ENCODE measurements around the gene ACAP1.

ACAP1 gene

DNA sequence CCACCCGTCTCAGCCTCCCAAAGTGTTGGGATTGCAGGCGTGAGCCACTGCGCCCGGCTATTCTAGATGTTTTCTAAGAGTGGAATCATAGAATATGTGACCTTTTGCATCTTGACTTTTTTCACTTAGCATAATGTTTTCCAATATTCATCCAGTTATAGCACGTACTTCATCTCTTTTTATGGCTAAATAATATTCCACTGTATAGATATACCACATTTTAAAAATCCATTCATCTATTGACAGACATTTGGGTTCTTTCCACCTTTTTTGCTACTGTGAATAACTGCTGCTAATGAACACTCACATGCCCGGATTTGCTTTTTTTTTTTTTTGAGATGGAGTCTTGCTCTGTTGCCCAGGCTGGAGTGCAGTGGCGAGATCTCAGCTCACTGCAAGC is 32.1 kb upstream of the ACAP1 start:
- peaks cover 8% of the 10 kb centered on the region for H3K27me3 Mint-ChIP-seq (ENCODE audit: low read depth)
- peaks cover 10% of the 10 kb centered on the region for H3K36me3 Mint-ChIP-seq (ENCODE audit: low read depth)

GRCh38 chr17:7306911-7307685 is 29.2 kb upstream of the ACAP1 start, which contains the start of gene EIF5A:
TSS of gene EIF5A (plus strand) at chr17:7307628. CDS start at chr17:7309636, 2,008 bp downstream.
- H3K27ac Mint-ChIP-seq: peak within 1 kb of the TSS; percentile 100
- peaks cover 38% of the 10 kb centered on the region for H3K4me1 Mint-ChIP-seq (ENCODE audit: low read depth)
- H3K36me3 Mint-ChIP-seq (ENCODE audit: low read depth): peaks cover 34% of the 10 kb centered on the region
- H3K4me3 Mint-ChIP-seq: peak within 1 kb of the TSS; percentile 96
- H3K9me3 Mint-ChIP-seq: no peaks in the 10 kb centered on the region
- H3K27me3 Mint-ChIP-seq (ENCODE audit: low read depth): peaks cover 4% of the 10 kb centered on the region

More for the DNA sequence above, 32.1 kb upstream of the ACAP1 start:
- Mint-ChIP-seq H3K4me3 (peak overlapping the region; percentile 17), H3K27ac (no peak overlapping the region), H3K9me3 (no peaks in the 10 kb centered on the region), H3K4me1 (ENCODE audit: low read depth) (peaks cover 15% of the 10 kb centered on the region)

- Mint-ChIP-seq H3K4me1 (ENCODE audit: low read depth) (peaks cover 45% of the 10 kb centered on the region), H3K9me3 (no peaks in the 10 kb centered on the region)
Measured at GRCh38 chr17:7307686-7308624, 28.4 kb upstream of the ACAP1 start.

DNA sequence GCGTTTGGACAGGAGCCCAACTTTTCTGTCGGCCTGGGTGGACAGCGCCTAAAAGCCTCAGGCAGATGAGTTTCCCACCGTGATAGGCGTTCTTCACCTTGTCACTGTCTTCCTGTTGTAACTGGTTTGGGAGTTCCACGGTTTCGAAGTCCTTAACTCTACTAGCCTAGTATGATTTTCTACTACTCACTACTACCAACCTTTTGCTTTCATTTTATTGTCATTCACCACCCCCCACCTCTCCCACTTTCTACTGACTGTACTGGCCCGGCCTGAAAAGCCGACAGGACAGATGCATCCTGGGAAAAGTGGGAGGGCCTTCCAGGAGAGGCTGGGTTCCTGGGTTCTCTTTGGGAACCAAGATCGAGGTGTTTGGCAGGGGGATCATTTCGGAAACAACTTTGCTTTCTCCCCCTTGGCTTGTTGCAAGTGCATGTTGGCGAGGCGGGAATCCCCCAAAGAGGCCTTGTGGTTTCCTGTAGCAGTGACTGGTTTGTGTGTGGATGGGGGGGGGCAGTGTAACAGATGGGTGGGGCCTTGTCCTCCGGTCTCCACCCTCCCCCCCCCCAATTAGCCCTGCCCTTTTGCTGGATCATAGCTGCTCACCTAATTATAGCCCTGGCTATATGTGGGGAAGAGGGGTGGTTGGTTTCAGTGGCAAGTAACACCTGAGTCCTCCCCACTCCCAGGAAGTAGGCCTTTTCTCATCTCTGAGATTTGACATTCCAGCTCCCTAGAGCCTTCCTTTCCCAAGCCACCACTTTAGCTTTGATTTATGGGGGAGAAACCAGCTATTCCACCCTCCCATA is 27.5 kb upstream of the ACAP1 start:
- Mint-ChIP-seq H3K27ac (peak overlapping the region; percentile 99), H3K4me1 (ENCODE audit: low read depth) (peaks cover 52% of the 10 kb centered on the region), H3K36me3 (ENCODE audit: low read depth) (peaks cover 49% of the 10 kb centered on the region), H3K9me3 (no peaks in the 10 kb centered on the region), H3K4me3 (peak overlapping the region; percentile 96), H3K27me3 (ENCODE audit: low read depth) (peaks cover 4% of the 10 kb centered on the region)

More at GRCh38 chr17:7307686-7308624, 28.4 kb upstream of the ACAP1 start:
- H3K36me3 Mint-ChIP-seq (ENCODE audit: low read depth): peaks cover 40% of the 10 kb centered on the region
- H3K27ac Mint-ChIP-seq: peak overlapping the region; percentile 100
- H3K27me3 Mint-ChIP-seq (ENCODE audit: low read depth): peaks cover 4% of the 10 kb centered on the region
- peak overlapping the region; percentile 96 for H3K4me3 Mint-ChIP-seq

GRCh38 chr17:7309628-7310027 is 26.7 kb upstream of the ACAP1 start:
- peaks cover 59% of the 10 kb centered on the region for H3K4me1 Mint-ChIP-seq (ENCODE audit: low read depth)
- no peaks in the 10 kb centered on the region for H3K9me3 Mint-ChIP-seq
- H3K27ac Mint-ChIP-seq: peak overlapping the region; percentile 99
- H3K27me3 Mint-ChIP-seq (ENCODE audit: low read depth): peaks cover 4% of the 10 kb centered on the region
- peak overlapping the region; percentile 96 for H3K4me3 Mint-ChIP-seq
- H3K36me3 Mint-ChIP-seq (ENCODE audit: low read depth): peaks cover 56% of the 10 kb centered on the region

DNA sequence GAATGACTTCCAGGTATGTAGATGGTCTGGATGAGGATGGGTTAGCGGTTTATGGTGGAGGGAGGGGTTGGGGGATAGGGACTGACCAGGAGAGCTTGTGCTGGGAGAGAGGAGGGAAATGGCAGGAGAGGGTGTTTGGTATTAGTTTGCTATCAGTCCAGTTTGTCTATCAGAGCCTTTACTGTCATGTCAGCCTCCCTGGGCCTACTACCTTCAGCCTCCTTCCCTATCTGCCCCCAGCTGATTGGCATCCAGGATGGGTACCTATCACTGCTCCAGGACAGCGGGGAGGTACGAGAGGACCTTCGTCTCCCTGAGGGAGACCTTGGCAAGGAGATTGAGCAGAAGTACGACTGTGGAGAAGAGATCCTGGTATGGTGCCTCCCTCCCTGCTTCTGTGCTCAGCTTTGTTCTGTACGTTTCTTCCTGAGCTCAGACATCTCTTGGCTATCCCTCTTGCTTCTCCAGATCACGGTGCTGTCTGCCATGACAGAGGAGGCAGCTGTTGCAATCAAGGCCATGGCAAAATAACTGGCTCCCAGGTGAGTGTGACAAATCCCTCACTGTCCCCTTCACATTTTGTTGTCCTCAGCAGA is 25.1 kb upstream of the ACAP1 start:
- Mint-ChIP-seq H3K4me1 (ENCODE audit: low read depth) (peaks cover 59% of the 10 kb centered on the region), H3K27me3 (ENCODE audit: low read depth) (peaks cover 4% of the 10 kb centered on the region), H3K9me3 (no peaks in the 10 kb centered on the region), H3K36me3 (ENCODE audit: low read depth) (peaks cover 56% of the 10 kb centered on the region), H3K27ac (peak overlapping the region; percentile 58), H3K4me3 (peak overlapping the region; percentile 42)

GRCh38 chr17:7312432-7313087 is 23.8 kb upstream of the ACAP1 start:
- H3K36me3 Mint-ChIP-seq (ENCODE audit: low read depth): peaks cover 59% of the 10 kb centered on the region
- no peaks in the 10 kb centered on the region for H3K9me3 Mint-ChIP-seq
- peak overlapping the region; percentile 19 for H3K4me3 Mint-ChIP-seq

GRCh38 chr17:7313088-7313889 is 23.0 kb upstream of the ACAP1 start:
- no peaks in the 10 kb centered on the region for H3K27me3 Mint-ChIP-seq (ENCODE audit: low read depth)
- peaks cover 63% of the 10 kb centered on the region for H3K36me3 Mint-ChIP-seq (ENCODE audit: low read depth)
- peak overlapping the region; percentile 84 for H3K4me3 Mint-ChIP-seq
- peak overlapping the region; percentile 76 for H3K27ac Mint-ChIP-seq
- H3K9me3 Mint-ChIP-seq: no peaks in the 10 kb centered on the region
- H3K4me1 Mint-ChIP-seq (ENCODE audit: low read depth): peaks cover 58% of the 10 kb centered on the region

More at GRCh38 chr17:7312432-7313087, 23.8 kb upstream of the ACAP1 start:
- peak overlapping the region; percentile 76 for H3K27ac Mint-ChIP-seq
- H3K27me3 Mint-ChIP-seq (ENCODE audit: low read depth): no peaks in the 10 kb centered on the region
- peaks cover 55% of the 10 kb centered on the region for H3K4me1 Mint-ChIP-seq (ENCODE audit: low read depth)

- Mint-ChIP-seq H3K4me3 (peak overlapping the region; percentile 84), H3K9me3 (no peaks in the 10 kb centered on the region), H3K4me1 (ENCODE audit: low read depth) (peaks cover 52% of the 10 kb centered on the region), H3K36me3 (ENCODE audit: low read depth) (peaks cover 60% of the 10 kb centered on the region), H3K27ac (peak overlapping the region; percentile 76), H3K27me3 (ENCODE audit: low read depth) (no peaks in the 10 kb centered on the region)
Measured at GRCh38 chr17:7313890-7314718, 22.2 kb upstream of the ACAP1 start.

DNA sequence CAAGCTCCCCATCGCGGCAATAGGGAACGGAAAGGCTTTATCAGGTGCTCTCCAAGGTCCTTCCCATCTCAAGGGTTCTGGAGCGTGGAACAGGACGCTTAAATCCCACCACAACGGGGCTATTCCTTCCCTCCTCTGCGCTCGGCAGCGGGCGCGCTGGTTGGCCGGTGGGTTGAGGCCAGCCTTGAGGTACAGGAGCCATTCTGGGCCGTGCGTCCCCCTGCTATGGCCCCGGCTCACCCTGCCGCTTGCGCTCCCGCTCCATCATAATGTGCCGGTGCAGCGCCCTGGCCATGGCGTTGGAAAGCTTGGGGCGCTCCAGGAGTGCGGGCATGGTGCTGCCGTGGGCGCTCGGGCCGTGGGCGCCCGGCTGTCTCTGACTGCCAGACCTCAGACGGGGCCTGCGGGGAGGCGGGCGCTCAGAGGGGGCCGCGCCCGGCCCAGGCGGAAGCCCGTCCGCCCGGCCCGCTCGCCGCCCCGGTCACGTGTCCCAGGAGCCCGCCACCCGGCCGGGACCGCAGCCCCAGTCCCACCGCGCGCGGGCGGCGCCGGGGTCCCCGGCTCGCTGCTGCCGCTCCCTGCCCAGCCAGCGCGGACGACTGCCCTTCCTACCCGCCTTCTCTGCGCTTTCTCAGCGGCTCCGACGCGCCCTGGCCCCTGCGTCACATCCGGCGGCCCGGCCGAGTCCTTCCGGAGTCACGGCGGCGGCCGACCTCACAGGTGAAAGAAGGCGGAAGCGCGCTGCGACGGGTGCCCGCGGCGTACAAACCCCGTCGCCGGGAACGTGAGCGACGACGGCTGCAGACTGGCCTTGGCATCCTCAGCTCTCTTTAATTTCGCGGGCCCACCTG is 21.4 kb upstream of the ACAP1 start, which contains the start of gene GPS2:
Gene GPS2 (minus strand): TSS at position 642 of the 851 bp plus-strand sequence. CDS start 308 bp downstream, at position 334.
- Mint-ChIP-seq H3K27ac (peak within 1 kb of the TSS; percentile 89), H3K27me3 (ENCODE audit: low read depth) (no peaks in the 10 kb centered on the region), H3K4me3 (peak within 1 kb of the TSS; percentile 88), H3K4me1 (ENCODE audit: low read depth) (peaks cover 43% of the 10 kb centered on the region), H3K9me3 (no peaks in the 10 kb centered on the region), H3K36me3 (ENCODE audit: low read depth) (peaks cover 55% of the 10 kb centered on the region)

DNA sequence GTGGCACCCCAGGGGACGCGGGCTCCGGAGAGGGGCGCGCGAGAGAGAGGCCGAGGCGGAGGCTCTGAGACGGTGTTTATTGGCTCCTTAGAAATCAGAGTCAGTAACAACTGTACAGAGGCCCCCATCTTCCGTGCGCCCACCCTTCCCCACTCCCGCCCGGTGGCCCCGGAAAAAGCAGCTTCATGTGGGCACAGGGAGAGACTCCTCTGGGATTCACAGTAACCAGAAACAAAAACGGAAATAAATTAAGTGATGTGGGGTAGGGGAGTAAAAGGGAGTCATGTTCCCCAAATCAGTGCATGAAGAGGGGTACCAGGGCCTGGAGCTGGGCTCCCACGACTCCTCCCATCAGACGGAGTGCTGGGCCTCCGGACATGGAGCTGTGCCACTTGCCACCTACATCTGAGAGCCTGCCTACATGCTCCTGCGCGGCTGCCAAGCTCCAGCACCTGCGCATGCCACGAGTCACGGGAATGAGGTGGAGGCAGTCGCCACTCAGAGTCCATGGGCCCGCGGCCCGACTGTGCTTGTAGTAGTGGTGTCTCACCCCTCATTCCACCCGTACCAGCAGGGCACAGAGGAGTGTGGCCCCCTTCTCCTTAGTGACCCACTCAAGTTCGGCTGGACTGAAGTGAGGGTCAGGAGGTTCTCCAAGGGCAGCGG is 20.6 kb upstream of the ACAP1 start:
- peaks cover 47% of the 10 kb centered on the region for H3K36me3 Mint-ChIP-seq (ENCODE audit: low read depth)
- H3K9me3 Mint-ChIP-seq: no peaks in the 10 kb centered on the region

More for the DNA sequence above, 20.6 kb upstream of the ACAP1 start:
- H3K27me3 Mint-ChIP-seq (ENCODE audit: low read depth): no peaks in the 10 kb centered on the region
- peak overlapping the region; percentile 89 for H3K27ac Mint-ChIP-seq
- peaks cover 36% of the 10 kb centered on the region for H3K4me1 Mint-ChIP-seq (ENCODE audit: low read depth)
- H3K4me3 Mint-ChIP-seq: peak overlapping the region; percentile 88
